ENCODE data around the gene TMEM259. TPM values are rescaled to one million over a fixed set of nuclear protein-coding genes. Genes with fewer than 3 reads are reported as not detected.

TMEM259 gene
- polyA plus RNA-seq, 6 donors from 2014 or later: 37.2 to 75.5 (median 49.5) TPM

DNA sequence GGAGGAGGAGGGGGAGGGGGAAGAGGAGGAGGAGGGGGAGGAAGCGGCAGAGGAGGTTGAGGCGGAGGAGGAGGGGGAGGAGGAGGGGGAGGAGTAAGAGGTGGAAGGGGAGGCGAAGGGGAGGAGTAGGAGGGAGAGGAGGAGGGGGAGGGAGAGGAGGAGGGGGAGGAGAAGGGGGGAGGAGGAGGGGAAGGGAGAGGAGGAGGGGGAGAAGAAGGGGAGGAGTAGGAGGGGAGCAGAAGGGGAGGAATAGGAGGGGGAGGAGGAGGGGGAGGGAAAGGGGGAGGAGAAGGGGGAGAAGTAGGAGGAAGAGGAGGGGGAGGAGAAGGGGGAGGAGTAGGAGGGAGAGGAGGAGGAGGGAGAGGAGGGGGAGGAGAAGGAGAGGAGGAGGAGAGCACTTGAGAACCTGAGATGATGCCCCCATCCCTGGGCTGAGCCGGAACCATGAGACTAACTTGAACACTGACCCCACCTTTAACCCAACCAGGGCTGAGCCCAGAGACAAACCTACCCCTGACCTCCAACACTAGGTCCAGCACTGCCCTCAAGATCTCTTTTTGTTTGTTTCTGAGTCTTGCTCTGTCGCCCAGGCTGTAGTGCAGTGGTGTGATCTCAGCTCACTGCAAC is 31.5 kb upstream of the TMEM259 start:
- DNase-seq (no peak), ATAC-seq (ENCODE audit: low read depth in 2 of 2) (no peak)
- peaks cover 12 to 27% of the 10 kb centered on the region in 2 donors for H3K36me3 Mint-ChIP-seq
- peaks cover 8 to 33% (median 14%) of the 10 kb centered on the region in 7 donors for H3K9me3 Mint-ChIP-seq
- H3K4me1 Mint-ChIP-seq: peaks cover 3 to 19% (median 6%) of the 10 kb centered on the region in 3 donors
- no peaks in the 10 kb centered on the region for H3K27me3 Mint-ChIP-seq
- no peak overlapping the region for H3K4me3 Mint-ChIP-seq
- H3K27ac Mint-ChIP-seq: peak overlapping the region in 2 of 6 donors; percentile 25 to 66

DNA sequence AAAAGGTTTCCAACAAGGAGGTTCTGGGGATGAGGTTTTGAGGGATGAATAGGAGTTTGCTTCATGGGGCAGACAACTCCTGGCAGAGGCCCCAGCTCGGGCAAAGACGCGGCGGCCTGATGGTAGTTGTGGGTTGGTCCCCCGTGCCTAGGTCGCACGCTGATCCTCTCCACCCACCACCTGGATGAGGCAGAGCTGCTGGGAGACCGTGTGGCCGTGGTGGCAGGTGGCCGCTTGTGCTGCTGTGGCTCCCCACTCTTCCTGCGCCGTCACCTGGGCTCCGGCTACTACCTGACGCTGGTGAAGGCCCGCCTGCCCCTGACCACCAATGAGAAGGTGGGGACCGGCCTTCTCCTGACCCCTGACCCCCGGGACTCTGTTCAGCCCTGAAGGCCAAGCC is 30.9 kb upstream of the TMEM259 start:
- peaks cover 0 to 15% (median 5%) of the 10 kb centered on the region in 3 donors for H3K4me1 Mint-ChIP-seq
- H3K4me3 Mint-ChIP-seq: no peak overlapping the region
- no peak overlapping the region for H3K27ac Mint-ChIP-seq
- H3K9me3 Mint-ChIP-seq: peaks cover 5 to 26% (median 7%) of the 10 kb centered on the region in 7 donors
- no peaks in the 10 kb centered on the region for H3K27me3 Mint-ChIP-seq
- H3K36me3 Mint-ChIP-seq: peaks cover 7 to 20% of the 10 kb centered on the region in 2 donors
- ATAC-seq (ENCODE audit: low read depth in 2 of 2) (no peak), DNase-seq (no peak)

DNA sequence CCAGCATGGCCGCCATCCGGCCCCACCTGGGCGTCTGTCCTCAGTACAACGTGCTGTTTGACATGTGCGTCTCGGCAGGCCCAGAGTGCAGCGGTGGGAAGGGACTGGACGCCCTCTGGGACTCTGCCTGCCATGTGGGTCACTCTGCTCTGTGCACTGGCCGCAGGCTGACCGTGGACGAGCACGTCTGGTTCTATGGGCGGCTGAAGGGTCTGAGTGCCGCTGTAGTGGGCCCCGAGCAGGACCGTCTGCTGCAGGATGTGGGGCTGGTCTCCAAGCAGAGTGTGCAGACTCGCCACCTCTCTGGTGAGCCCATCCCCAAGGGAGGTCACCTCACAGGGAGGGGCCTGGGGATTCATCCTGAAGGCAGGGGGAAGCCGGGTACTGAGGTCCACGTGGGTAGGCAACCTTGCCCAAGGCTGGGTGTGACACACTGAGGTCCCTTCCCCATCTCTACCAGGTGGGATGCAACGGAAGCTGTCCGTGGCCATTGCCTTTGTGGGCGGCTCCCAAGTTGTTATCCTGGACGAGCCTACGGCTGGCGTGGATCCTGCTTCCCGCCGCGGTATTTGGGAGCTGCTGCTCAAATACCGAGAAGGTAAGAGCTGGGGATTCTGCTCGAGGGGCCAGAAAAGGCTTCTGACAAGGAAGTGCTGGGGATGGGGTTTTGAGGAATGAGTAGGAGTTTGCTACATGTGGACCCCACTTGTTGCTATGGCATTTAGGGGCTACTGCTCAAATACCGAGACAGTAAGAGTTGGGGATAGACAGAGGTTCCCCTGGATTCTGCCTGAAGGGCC is 30.3 kb upstream of the TMEM259 start:
- H3K4me3 Mint-ChIP-seq: peak overlapping the region in 1 of 8 donors; percentile 29
- H3K36me3 Mint-ChIP-seq: peaks cover 1 to 14% of the 10 kb centered on the region in 2 donors
- peaks cover 0 to 9% (median 3%) of the 10 kb centered on the region in 3 donors for H3K4me1 Mint-ChIP-seq
- H3K27ac Mint-ChIP-seq: no peak overlapping the region
- peaks cover 0 to 20% (median 1%) of the 10 kb centered on the region in 7 donors for H3K9me3 Mint-ChIP-seq
- ATAC-seq (ENCODE audit: low read depth in 2 of 2) (no peak), DNase-seq (no peak)
- H3K27me3 Mint-ChIP-seq: no peaks in the 10 kb centered on the region

DNA sequence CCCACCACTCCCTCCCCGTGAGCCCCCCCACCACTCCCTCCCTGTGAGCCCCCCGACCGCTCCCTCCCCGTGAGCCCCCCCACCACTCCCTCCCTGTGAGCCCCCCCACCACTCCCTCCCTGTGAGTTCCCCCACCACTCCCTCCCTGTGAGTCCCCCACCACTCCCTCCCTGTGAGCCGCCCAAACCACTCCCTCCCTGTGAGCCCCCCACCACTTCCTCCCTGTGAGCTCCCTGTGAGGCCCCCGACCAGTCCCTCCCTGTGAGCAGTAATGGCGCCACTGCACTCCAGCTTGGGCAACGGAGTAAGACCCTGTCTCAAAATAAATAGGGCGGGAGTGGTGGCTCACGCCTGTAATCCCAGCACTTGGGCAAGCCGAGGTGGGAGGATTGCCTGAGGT is 28.9 kb upstream of the TMEM259 start:
- Mint-ChIP-seq H3K27ac (no peak overlapping the region), H3K4me3 (no peak overlapping the region), H3K9me3 (peaks cover 0 to 11% (median 0%) of the 10 kb centered on the region in 7 donors), H3K27me3 (no peaks in the 10 kb centered on the region), H3K36me3 (peaks cover 0 to 5% of the 10 kb centered on the region in 2 donors), H3K4me1 (peaks cover 0 to 9% (median 3%) of the 10 kb centered on the region in 3 donors)
- DNase-seq (no peak), ATAC-seq (ENCODE audit: low read depth in 2 of 2) (no peak)

DNA sequence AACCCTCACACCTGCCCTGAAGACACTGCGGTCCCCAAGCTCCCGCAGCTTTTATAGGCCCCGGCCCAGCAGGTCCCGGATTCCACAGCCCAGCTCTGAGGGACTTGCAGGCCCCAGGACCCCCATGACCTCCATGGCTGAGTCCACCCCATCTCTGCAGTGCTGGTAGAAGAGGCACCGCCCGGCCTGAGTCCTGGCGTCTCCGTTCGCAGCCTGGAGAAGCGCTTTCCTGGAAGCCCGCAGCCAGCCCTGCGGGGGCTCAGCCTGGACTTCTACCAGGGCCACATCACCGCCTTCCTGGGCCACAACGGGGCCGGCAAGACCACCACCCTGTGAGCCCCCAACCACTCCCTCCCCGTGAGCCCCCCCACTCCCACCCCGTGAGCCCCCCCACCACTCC is 28.2 kb upstream of the TMEM259 start:
- Mint-ChIP-seq H3K36me3 (peaks cover 0 to 5% of the 10 kb centered on the region in 2 donors), H3K27me3 (no peaks in the 10 kb centered on the region), H3K27ac (no peak overlapping the region), H3K9me3 (peaks cover 0 to 7% (median 0%) of the 10 kb centered on the region in 7 donors), H3K4me3 (no peak overlapping the region), H3K4me1 (peaks cover 0 to 9% (median 3%) of the 10 kb centered on the region in 3 donors)
- ATAC-seq (ENCODE audit: low read depth in 2 of 2): no peak
- DNase-seq: no peak

DNA sequence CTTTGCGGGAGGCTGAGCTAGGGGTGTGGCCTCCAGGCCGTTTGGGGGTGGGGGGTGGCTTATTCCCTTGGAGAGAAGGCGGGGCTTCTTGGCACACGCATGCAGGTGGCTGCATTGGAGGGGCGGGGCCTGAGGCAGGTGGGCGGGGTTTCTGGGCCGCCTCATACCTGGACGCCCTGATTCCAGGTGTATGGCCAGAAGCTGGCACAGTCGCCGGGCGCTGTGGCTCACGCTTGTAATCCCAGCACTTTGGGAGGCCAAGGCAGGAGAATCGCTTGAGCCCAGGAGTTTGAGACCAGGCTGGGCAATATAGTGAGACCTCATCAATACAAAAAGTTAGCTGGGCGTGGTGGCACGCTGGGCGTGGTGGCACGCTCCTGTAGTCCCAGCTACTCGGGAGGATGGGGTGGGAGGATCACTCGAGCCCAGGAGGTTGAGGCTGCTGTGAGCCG is 26.8 kb upstream of the TMEM259 start:
- Mint-ChIP-seq H3K4me3 (no peak overlapping the region), H3K4me1 (peaks cover 2 to 8% (median 5%) of the 10 kb centered on the region in 3 donors), H3K27me3 (no peaks in the 10 kb centered on the region), H3K36me3 (peaks cover 0 to 5% of the 10 kb centered on the region in 2 donors), H3K27ac (peak overlapping the region in 1 of 6 donors; percentile 64), H3K9me3 (peaks cover 0 to under 1% (median 0%) of the 10 kb centered on the region in 7 donors)
- DNase-seq (no peak), ATAC-seq (ENCODE audit: low read depth in 2 of 2) (no peak)

DNA sequence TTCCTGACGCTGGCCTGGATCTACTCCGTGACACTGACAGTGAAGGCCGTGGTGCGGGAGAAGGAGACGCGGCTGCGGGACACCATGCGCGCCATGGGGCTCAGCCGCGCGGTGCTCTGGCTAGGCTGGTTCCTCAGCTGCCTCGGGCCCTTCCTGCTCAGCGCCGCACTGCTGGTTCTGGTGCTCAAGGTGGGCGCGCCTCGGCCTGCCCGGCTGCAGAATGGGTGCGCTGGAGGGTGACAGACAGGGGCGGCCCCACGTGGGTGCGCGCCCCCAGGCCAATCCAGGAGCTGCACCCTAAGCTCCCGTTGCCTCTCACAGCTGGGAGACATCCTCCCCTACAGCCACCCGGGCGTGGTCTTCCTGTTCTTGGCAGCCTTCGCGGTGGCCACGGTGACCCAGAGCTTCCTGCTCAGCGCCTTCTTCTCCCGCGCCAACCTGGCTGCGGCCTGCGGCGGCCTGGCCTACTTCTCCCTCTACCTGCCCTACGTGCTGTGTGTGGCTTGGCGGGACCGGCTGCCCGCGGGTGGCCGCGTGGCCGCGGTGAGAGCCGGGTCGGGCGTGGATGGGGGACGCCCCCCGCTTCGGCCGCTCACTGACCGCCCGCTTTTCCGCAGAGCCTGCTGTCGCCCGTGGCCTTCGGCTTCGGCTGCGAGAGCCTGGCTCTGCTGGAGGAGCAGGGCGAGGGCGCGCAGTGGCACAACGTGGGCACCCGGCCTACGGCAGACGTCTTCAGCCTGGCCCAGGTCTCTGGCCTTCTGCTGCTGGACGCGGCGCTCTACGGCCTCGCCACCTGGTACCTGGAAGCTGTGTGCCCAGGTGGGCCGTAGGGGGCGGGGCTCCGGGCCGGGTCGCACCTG is 26.1 kb upstream of the TMEM259 start:
- Mint-ChIP-seq H3K27ac (peak overlapping the region in 1 of 6 donors; percentile 64), H3K4me1 (peaks cover 4 to 8% (median 6%) of the 10 kb centered on the region in 3 donors), H3K27me3 (no peaks in the 10 kb centered on the region), H3K4me3 (no peak overlapping the region), H3K9me3 (no peaks in the 10 kb centered on the region), H3K36me3 (peaks cover 0 to 5% of the 10 kb centered on the region in 2 donors)
- ATAC-seq (ENCODE audit: low read depth in 2 of 2) (no peak), DNase-seq (no peak)

DNA sequence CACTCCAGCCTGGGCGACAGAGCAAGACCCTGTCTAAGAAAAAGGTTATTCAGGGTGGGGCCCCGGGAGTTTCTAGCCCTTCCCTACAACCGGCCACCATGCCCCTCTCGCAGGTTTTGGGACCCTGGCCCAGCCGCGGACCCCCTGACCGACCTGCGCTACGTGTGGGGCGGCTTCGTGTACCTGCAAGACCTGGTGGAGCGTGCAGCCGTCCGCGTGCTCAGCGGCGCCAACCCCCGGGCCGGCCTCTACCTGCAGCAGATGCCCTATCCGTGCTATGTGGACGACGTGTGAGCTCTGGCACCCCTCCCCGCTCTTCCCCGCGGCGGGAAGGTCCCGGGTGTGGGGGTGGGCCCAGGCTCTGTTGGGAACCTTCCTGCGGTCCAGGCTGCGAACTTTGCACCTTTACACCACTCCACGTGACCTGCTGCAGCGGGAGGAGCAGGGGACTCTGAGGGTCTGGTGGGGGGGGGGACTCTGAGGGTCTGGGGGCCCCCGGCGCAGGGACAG is 25.2 kb upstream of the TMEM259 start:
- no peak overlapping the region for H3K27ac Mint-ChIP-seq
- no peak overlapping the region for H3K4me3 Mint-ChIP-seq
- H3K9me3 Mint-ChIP-seq: no peaks in the 10 kb centered on the region
- ATAC-seq (ENCODE audit: low read depth in 2 of 2): no peak
- DNase-seq: no peak
- no peaks in the 10 kb centered on the region for H3K36me3 Mint-ChIP-seq
- H3K27me3 Mint-ChIP-seq: no peaks in the 10 kb centered on the region
- peaks cover 3 to 12% (median 9%) of the 10 kb centered on the region in 3 donors for H3K4me1 Mint-ChIP-seq

DNA sequence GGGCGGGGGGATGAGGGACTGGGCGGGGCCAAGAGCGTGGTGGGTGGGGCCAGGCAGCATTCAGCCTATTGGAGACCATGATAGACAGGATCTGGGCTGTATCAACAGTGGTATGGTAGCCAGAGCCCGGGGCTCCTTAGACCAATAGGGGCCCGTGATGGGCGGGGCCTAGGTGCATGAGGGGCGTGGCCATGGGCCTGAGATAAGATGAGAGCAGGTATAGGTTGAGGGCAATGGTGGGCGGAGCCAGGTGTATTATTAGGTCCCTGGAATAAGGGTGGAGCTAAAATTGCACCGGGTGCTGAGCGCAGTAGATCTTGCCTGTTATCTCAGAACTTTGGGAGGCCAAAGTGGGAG is 24.3 kb upstream of the TMEM259 start:
- H3K9me3 Mint-ChIP-seq: no peaks in the 10 kb centered on the region
- peak overlapping the region in 2 of 8 donors; percentile 11 to 22 for H3K4me3 Mint-ChIP-seq
- H3K27me3 Mint-ChIP-seq: no peaks in the 10 kb centered on the region
- peak; percentile 27 to 51 for ATAC-seq (ENCODE audit: low read depth in 2 of 2)
- H3K4me1 Mint-ChIP-seq: peaks cover 3 to 22% (median 18%) of the 10 kb centered on the region in 3 donors
- H3K36me3 Mint-ChIP-seq: no peaks in the 10 kb centered on the region
- H3K27ac Mint-ChIP-seq: no peak overlapping the region
- DNase-seq: peak; percentile 44

DNA sequence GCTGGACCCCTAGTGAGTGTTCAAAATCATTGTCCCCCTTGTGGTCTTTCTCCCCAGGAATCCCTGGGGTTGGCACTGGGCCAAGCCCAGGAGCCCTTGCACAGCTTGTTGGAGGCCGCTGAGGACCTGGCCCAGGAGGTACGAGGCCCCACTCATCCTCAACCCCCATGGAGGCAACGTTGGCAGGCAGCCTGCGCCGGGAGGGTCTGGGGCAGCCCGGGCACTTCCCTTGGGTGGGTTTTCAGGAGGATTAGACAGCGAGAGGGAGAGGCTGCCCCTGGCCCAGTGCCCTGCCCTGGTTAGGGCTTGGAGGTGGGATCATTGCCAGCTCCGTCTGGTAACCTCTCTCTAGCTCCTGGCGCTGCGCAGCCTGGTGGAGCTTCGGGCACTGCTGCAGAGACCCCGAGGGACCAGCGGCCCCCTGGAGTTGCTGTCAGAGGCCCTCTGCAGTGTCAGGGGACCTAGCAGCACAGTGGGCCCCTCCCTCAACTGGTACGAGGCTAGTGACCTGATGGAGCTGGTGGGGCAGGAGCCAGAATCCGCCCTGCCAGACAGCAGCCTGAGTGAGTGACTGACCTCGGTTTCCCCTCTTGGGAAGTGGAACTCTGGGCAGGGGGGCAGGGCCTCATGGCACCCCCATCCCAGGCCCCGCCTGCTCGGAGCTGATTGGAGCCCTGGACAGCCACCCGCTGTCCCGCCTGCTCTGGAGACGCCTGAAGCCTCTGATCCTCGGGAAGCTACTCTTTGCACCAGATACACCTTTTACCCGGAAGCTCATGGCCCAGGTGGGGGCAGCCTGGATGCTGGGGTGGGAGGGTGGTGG is 22.0 kb upstream of the TMEM259 start:
- Mint-ChIP-seq H3K4me1 (peaks cover 20 to 45% (median 38%) of the 10 kb centered on the region in 3 donors), H3K27me3 (no peaks in the 10 kb centered on the region), H3K4me3 (peak overlapping the region in 4 of 8 donors; percentile 23 to 93 (median 48)), H3K36me3 (peaks cover 0 to 2% of the 10 kb centered on the region in 2 donors), H3K9me3 (peaks cover 0 to 2% (median 0%) of the 10 kb centered on the region in 7 donors), H3K27ac (no peak overlapping the region)
- no peak for ATAC-seq (ENCODE audit: low read depth in 2 of 2)
- DNase-seq: no peak

DNA sequence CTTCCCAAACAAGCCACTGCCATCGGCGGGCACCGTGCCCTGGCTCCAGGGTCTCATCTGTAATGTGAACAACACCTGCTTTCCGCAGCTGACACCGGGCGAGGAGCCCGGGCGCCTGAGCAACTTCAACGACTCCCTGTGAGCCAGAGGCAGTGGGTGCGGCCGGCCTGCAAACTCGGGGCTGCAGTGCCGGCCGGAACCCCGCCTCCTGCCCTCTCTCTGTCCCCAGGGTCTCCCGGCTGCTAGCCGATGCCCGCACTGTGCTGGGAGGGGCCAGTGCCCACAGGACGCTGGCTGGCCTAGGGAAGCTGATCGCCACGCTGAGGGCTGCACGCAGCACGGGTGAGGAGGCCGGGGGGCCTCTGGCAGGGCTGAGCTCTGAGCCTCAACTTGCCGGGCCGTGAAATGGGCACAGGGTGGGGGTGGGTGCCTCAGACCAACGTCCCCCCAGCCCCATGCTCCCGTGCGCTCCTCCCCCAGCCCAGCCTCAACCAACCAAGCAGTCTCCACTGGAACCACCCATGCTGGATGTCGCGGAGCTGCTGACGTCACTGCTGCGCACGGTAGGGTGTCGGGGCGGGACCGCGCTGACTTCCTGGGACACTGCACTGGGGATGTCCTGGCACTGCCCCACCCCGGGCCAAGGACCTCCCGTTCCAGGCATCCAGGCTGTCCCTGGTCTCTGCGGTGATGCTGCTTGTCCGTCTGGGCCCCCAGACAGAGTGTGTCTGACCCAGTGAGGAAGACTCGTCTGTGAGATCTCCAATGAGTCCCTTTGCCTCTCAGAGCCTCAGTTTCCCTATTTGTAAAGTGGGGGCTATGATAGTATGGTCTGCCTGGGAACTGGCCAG is 21.1 kb upstream of the TMEM259 start:
- H3K36me3 Mint-ChIP-seq: peaks cover 0 to 11% of the 10 kb centered on the region in 2 donors
- H3K27me3 Mint-ChIP-seq: no peaks in the 10 kb centered on the region
- ATAC-seq (ENCODE audit: low read depth in 2 of 2) (no peak), DNase-seq (no peak)
- peaks cover 0 to 2% (median 0%) of the 10 kb centered on the region in 7 donors for H3K9me3 Mint-ChIP-seq
- peak overlapping the region in 1 of 6 donors; percentile 77 for H3K27ac Mint-ChIP-seq
- peaks cover 27 to 53% (median 46%) of the 10 kb centered on the region in 3 donors for H3K4me1 Mint-ChIP-seq
- peak overlapping the region in 6 of 8 donors; percentile 35 to 99 (median 96) for H3K4me3 Mint-ChIP-seq

All from naive B cell (primary cell).